Measurements from ENCODE around the gene RGS3. TPM values are rescaled to one million over a fixed set of nuclear protein-coding genes. Genes with fewer than 3 reads are reported as not detected.

RGS3 gene
- polyA plus RNA-seq, 2 of the 4 experiments (the other 2 are of a cell fraction) = 19.6 to 22.9 TPM

DNA sequence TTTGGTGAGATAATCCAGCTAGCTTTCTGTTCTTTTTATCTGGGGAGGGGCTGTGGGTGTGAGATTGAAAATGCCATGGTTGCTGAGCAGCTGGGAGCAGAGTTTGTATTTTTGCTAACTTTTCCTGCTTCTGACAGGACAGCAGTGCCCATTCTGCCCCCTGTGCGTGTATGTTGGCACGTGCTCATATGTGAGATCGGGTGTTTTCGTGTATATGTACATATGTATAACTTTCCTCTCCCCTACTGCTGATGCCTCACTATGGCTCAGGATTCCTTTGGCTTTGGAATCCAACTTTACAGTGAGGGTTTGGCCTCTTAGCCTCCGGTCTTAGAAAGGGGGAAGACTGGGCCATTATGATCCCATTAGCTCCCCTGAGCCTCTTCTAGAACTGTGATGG, 38.3 kb downstream of the RGS3 start:
- FAIRE-seq (no peak), ATAC-seq (no peak), DNase-seq (ENCODE audit: low read depth in 1 of 2, low spot score in 1 of 2) (no peak)
- no peak overlapping the region for H3K4me2 ChIP-seq
- no peaks in the 10 kb centered on the region for H3K9me3 ChIP-seq
- TF ChIP-seq ZFP36 (IDR thresholded peaks at IDR 0.05; ENCODE audit: borderline replicate concordance, partially characterized antibody) (no peak), BHLHE40 (IDR thresholded peaks at IDR 0.05; ENCODE audit: low read depth, low read length) (no peak), RAD21 (conservative IDR thresholded peaks at IDR 0.05 in 1 of 2, IDR thresholded peaks at IDR 0.05 in 1 of 2) (no peak), BCL3 (IDR thresholded peaks at IDR 0.05) (no peak), USF2 (IDR thresholded peaks at IDR 0.05) (no peak), FOXS1 (CRISPR knock-in tag; IDR thresholded peaks at IDR 0.05) (no peak), CHD2 (IDR thresholded peaks at IDR 0.05; ENCODE audit: low read length, partially characterized antibody) (no peak), ZSCAN20 (CRISPR knock-in tag; IDR thresholded peaks at IDR 0.05) (no peak), RCOR1 (IDR thresholded peaks at IDR 0.05; ENCODE audit: low read depth, low read length) (no peak), PHF8 (IDR thresholded peaks at IDR 0.05; ENCODE audit: borderline replicate concordance, low read depth) (no peak), MAFK (IDR thresholded peaks at IDR 0.05; ENCODE audit: partially characterized antibody) (no peak)
- TF ChIP-seq, protein P1, sequence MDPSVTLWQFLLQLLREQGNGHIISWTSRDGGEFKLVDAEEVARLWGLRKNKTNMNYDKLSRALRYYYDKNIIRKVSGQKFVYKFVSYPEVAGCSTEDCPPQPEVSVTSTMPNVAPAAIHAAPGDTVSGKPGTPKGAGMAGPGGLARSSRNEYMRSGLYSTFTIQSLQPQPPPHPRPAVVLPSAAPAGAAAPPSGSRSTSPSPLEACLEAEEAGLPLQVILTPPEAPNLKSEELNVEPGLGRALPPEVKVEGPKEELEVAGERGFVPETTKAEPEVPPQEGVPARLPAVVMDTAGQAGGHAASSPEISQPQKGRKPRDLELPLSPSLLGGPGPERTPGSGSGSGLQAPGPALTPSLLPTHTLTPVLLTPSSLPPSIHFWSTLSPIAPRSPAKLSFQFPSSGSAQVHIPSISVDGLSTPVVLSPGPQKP (IDR thresholded peaks at IDR 0.05; ENCODE audit: low read depth, low read length) = no peak
- H3K4me3 ChIP-seq = no peak overlapping the region
- ChIA-PET CTCF (interaction anchor here (1.8 kb wide), 1 partner anchor 8 kb away, joined by 7 read pairs; no protein-coding TSS in a partner anchor), POLR2A (no interaction called here)
- H3K4me1 ChIP-seq = peaks cover 13% of the 10 kb centered on the region
- 93% methylated on average over 5 of the region's 5 CpGs for WGBS (ENCODE audit: missing lambda C conversion rate)
- no peak overlapping the region for H3K27ac ChIP-seq

GRCh38 chr9:113502427-113503034, 39.0 kb downstream of the RGS3 start:
- peak overlapping the region in 1 of 2 experiments; percentile 47; a peak in 1 of 6 replicates for H3K27ac ChIP-seq
- ChIA-PET CTCF (interaction anchor here (1.1 to 1.8 kb wide), 2 partner anchors 9 to 20 kb away, joined by 4 to 7 read pairs; no protein-coding TSS in a partner anchor), POLR2A (interaction anchor here (0.6 kb wide), 1 partner anchor 243 kb away, joined by 4 read pairs; no protein-coding TSS in a partner anchor)
- TF ChIP-seq HOXB5 (CRISPR knock-in tag; IDR thresholded peaks at IDR 0.05) = no peak
- TF ChIP-seq, protein P2, sequence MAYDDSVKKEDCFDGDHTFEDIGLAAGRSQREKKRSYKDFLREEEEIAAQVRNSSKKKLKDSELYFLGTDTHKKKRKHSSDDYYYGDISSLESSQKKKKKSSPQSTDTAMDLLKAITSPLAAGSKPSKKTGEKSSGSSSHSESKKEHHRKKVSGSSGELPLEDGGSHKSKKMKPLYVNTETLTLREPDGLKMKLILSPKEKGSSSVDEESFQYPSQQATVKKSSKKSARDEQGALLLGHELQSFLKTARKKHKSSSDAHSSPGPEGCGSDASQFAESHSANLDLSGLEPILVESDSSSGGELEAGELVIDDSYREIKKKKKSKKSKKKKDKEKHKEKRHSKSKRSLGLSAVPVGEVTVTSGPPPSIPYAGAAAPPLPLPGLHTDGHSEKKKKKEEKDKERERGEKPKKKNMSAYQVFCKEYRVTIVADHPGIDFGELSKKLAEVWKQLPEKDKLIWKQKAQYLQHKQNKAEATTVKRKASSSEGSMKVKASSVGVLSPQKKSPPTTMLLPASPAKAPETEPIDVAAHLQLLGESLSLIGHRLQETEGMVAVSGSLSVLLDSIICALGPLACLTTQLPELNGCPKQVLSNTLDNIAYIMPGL (CRISPR knock-in tag; IDR thresholded peaks at IDR 0.05; ENCODE audit: borderline replicate concordance) = no peak
- no peak for TF ChIP-seq EHF (CRISPR knock-in tag; IDR thresholded peaks at IDR 0.05)
- TF ChIP-seq POLR2AphosphoS2 (conservative IDR thresholded peaks at IDR 0.05; ENCODE audit: low read length) = no peak
- TF ChIP-seq ZSCAN20 (CRISPR knock-in tag; IDR thresholded peaks at IDR 0.05) = no peak
- TF ChIP-seq, protein P1 (IDR thresholded peaks at IDR 0.05; ENCODE audit: low read depth, low read length) = no peak
- ATAC-seq = no peak
- H3K9me3 ChIP-seq = no peaks in the 10 kb centered on the region
- FAIRE-seq = no peak
- peaks cover 13% of the 10 kb centered on the region for H3K4me1 ChIP-seq
- H3K4me2 ChIP-seq = no peak overlapping the region
- WGBS (ENCODE audit: missing lambda C conversion rate) = 86% methylated on average over 4 of the region's 4 CpGs
- DNase-seq (ENCODE audit: low read depth in 1 of 2, low spot score in 1 of 2) = no peak
- H3K4me3 ChIP-seq = no peak overlapping the region

All from A549 (cell line).